Endothelial cell of umbilical vein (primary cell): ENCODE measurements around the gene GRM5. TPM values are rescaled to one million over a fixed set of nuclear protein-coding genes. Genes with fewer than 3 reads are reported as not detected.

Source experiments
- BruUV-seq: library from RNA; stranded (reverse); fragments of 400-500 nt; replicated peaks from 2 replicates; lab custom pipeline; 2021; lab: Mats Ljungman, UMichigan
- CTCF ChIA-PET: fragments of 300-600, 350-600 bp; sonication (Branson Sonifier 250); formaldehyde crosslinking; loops from one replicate; lab custom pipeline; 2021; ENCODE audit warnings: antibody characterized with exemption, inconsistent platforms; lab: Charles Lee
- POLR2A ChIA-PET: fragments of 300-600, 350-600 bp; sonication (Branson Sonifier 250); formaldehyde crosslinking; loops from one replicate; lab custom pipeline; 2021; ENCODE audit warnings: antibody characterized with exemption, inconsistent platforms; lab: Charles Lee
- DNase-seq: peaks from one replicate; pipeline ENCODE4 v3.0.0-alpha.2; 2011; ENCODE audit warnings: low read depth, low spot score
- FAIRE-seq: peaks from 2 replicates; lab custom pipeline; 2011; peaks lifted over from hg19 to GRCh38; lab: Jason Lieb, UNC
- H2AFZ ChIP-seq: 2 replicates; pipeline ENCODE4 v1.6.0; 2012; ENCODE audit warnings: low read depth, low read length, control low read depth, inconsistent platforms
- H3K27ac ChIP-seq: 2 replicates; pipeline ENCODE4 v1.5.1; 2011; ENCODE audit warnings: low read depth, mild to moderate bottlenecking, control low read depth, low read length, moderate library complexity; ENCODE audit not compliant: insufficient read depth
- H3K27me3 ChIP-seq, 2 experiments: 2 replicates each; pipeline versions ENCODE4 v1.6.0 to v1.6.1; 2011; ENCODE audit warnings: low read length in 2 of 2, mixed read lengths in 1 of 2; ENCODE audit not compliant: control insufficient read depth in 2 of 2, insufficient read depth in 2 of 2
- H3K36me3 ChIP-seq, 2 experiments: 2 replicates in 1 of 2; 3 replicates in 1 of 2; pipeline ENCODE4 v1.5.1; 2011; ENCODE audit warnings: low read length in 2 of 2, mild to moderate bottlenecking in 1 of 2, moderate library complexity in 1 of 2; ENCODE audit not compliant: control insufficient read depth in 2 of 2, insufficient read depth in 2 of 2; ENCODE audit errors: extremely low read depth in 1 of 2
- H3K4me1 ChIP-seq: 3 replicates; pipeline ENCODE4 v1.5.1; 2011; ENCODE audit warnings: mild to moderate bottlenecking, low read length; ENCODE audit not compliant: control insufficient read depth, insufficient read depth; ENCODE audit errors: extremely low read depth
- H3K4me2 ChIP-seq: 2 replicates; pipeline ENCODE4 v1.6.1; 2011; ENCODE audit warnings: low read length, control low read depth, mixed read lengths; ENCODE audit not compliant: insufficient read depth
- H3K4me3 ChIP-seq, 3 experiments: fragments of 200-600 bp in 1 of 3; sonication (generic), shearing (Covaris generic) in 1 of 3; replicated peaks in 1 of 3; 2 replicates each; pipeline ENCODE4 v1.5.1; 2011 to 2016; ENCODE audit warnings: control low read depth in 3 of 3, low read length in 3 of 3, mild to moderate bottlenecking in 2 of 3, inconsistent platforms in 1 of 3, low read depth in 1 of 3, moderate library complexity in 1 of 3; ENCODE audit not compliant: insufficient read depth in 1 of 3
- H3K79me2 ChIP-seq: 2 replicates; pipeline ENCODE4 v1.6.0; 2012; ENCODE audit warnings: low read length, inconsistent platforms; ENCODE audit not compliant: control insufficient read depth, insufficient read depth
- H3K9ac ChIP-seq: replicated peaks from 2 replicates; pipeline ENCODE3; 2011; ENCODE audit warnings: low read length, control low read depth; ENCODE audit not compliant: insufficient read depth; ENCODE audit errors: extremely low read depth
- H3K9me1 ChIP-seq: replicated peaks from 3 replicates; pipeline ENCODE4 v1.6.0; 2011; ENCODE audit warnings: mild to moderate bottlenecking, low read length; ENCODE audit not compliant: control insufficient read depth, insufficient read depth; ENCODE audit errors: extremely low read depth
- H3K9me3 ChIP-seq: replicated peaks from 2 replicates; pipeline ENCODE4 v1.5.1; 2012; ENCODE audit warnings: low read length, inconsistent platforms; ENCODE audit not compliant: control insufficient read depth, insufficient read depth
- H4K20me1 ChIP-seq: replicated peaks from 2 replicates; pipeline ENCODE3; 2011; ENCODE audit warnings: mild to moderate bottlenecking, low read length; ENCODE audit not compliant: control insufficient read depth, insufficient read depth; ENCODE audit errors: extremely low read depth
- EZH2 ChIP-seq: IDR thresholded peaks from 2 replicates; pipeline ENCODE4 v1.6.1; 2012; ENCODE audit warnings: borderline replicate concordance, low read depth, mild to moderate bottlenecking, moderate library complexity, low read length, inconsistent platforms; ENCODE audit not compliant: severe bottlenecking
- GATA2 ChIP-seq: IDR thresholded peaks from 2 replicates; pipeline ENCODE4 v1.7.0; 2011; ENCODE audit warnings: low read depth, mild to moderate bottlenecking, moderate library complexity, mixed read lengths, low read length; ENCODE audit not compliant: insufficient read length, insufficient read depth
- JUN ChIP-seq: IDR thresholded peaks from 2 replicates; pipeline ENCODE4 v1.6.1; 2011; ENCODE audit warnings: borderline replicate concordance, low read depth; ENCODE audit not compliant: insufficient read length, insufficient read depth
- MYC ChIP-seq: IDR thresholded peaks from one replicate; pipeline ENCODE4 v1.6.1; 2011; ENCODE audit warnings: mild to moderate bottlenecking, low read depth, low read length
- POLR2A ChIP-seq: IDR thresholded peaks from 2 replicates; pipeline ENCODE4 v1.6.1; 2012; ENCODE audit warnings: low read depth, mild to moderate bottlenecking, control low read depth, low read length
- POLR2AphosphoS5 ChIP-seq: IDR thresholded peaks from 2 replicates; pipeline ENCODE4 v1.6.1; 2012; ENCODE audit warnings: low read depth, mild to moderate bottlenecking, control low read depth, low read length, moderate library complexity; ENCODE audit not compliant: insufficient read depth
- dilution Hi-C: fragments of 300-500 bp; cut with MboI; formaldehyde crosslinking; loops from one replicate; pipeline ENCODE4 v1.15.0; 2019; ENCODE audit warnings: low sequenced_read_pairs; ENCODE audit not compliant: extremely low pct_ligation_motif_present
- intact Hi-C: fragments of 100-400 bp; cut with micrococcal nuclease; formaldehyde crosslinking; loops from one replicate; pipeline ENCODE4 v1.10.0; 2022
- polyA plus RNA-seq, 4 experiments: library from polyadenylated mRNA; depleted of rRNA in 3 of 4; stranded (reverse) in 3 of 4; unstranded in 1 of 4; fragments of >200 nt; gene quantifications; 2 replicates each; pipeline versions ENCODE4 v1.2.1 to v1.2.3, GENCODE V29; 2011 to 2012; ENCODE audit warnings: missing spikeins in 1 of 4
- total RNA-seq: library from RNA; stranded (reverse); gene quantifications from 2 replicates; pipeline ENCODE4 v1.2.3, GENCODE V29; 2021
- TF ChIP-seq, protein P1 (sequence below), 2 donors: IDR thresholded peaks; 1 replicate in 1 of 2; 2 replicates in 1 of 2; pipeline ENCODE4 v1.5.1; 2011; ENCODE audit warnings: low read length in 2 of 2, mild to moderate bottlenecking in 2 of 2, moderate library complexity in 2 of 2, control low read depth in 1 of 2, inconsistent platforms in 1 of 2, low read depth in 1 of 2; ENCODE audit not compliant: insufficient read depth in 1 of 2; ENCODE audit errors: extremely low read depth in 1 of 2
- TF ChIP-seq, protein P2 (sequence below): IDR thresholded peaks from 2 replicates; pipeline ENCODE4 v1.6.1; 2011; ENCODE audit not compliant: insufficient read depth, insufficient read length

GRM5 gene
- total and polyA plus RNA-seq, 2 donors (not counting 3 experiments of a cell fraction or from before 2014, with no cell fraction given): 0.10 to 0.11 TPM

- no peak for TF ChIP-seq POLR2A
- TF ChIP-seq, protein P1, sequence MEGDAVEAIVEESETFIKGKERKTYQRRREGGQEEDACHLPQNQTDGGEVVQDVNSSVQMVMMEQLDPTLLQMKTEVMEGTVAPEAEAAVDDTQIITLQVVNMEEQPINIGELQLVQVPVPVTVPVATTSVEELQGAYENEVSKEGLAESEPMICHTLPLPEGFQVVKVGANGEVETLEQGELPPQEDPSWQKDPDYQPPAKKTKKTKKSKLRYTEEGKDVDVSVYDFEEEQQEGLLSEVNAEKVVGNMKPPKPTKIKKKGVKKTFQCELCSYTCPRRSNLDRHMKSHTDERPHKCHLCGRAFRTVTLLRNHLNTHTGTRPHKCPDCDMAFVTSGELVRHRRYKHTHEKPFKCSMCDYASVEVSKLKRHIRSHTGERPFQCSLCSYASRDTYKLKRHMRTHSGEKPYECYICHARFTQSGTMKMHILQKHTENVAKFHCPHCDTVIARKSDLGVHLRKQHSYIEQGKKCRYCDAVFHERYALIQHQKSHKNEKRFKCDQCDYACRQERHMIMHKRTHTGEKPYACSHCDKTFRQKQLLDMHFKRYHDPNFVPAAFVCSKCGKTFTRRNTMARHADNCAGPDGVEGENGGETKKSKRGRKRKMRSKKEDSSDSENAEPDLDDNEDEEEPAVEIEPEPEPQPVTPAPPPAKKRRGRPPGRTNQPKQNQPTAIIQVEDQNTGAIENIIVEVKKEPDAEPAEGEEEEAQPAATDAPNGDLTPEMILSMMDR (IDR thresholded peaks at IDR 0.05; ENCODE audit: extremely low read depth in 1 of 2, insufficient read depth in 1 of 2, low read depth in 1 of 2, low read length in 2 of 2): no peak
- no peak for TF ChIP-seq GATA2
- TF ChIP-seq, protein P2, sequence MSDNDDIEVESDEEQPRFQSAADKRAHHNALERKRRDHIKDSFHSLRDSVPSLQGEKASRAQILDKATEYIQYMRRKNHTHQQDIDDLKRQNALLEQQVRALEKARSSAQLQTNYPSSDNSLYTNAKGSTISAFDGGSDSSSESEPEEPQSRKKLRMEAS: no peak
- TF ChIP-seq EZH2: no peak
- TF ChIP-seq MYC: no peak
- no peak for TF ChIP-seq POLR2AphosphoS5
- TF ChIP-seq JUN: no peak
- DNase-seq: no peak
- POLR2A ChIA-PET: no interaction called here
- dilution Hi-C loops (no loop called here), intact Hi-C loops (no loop called here)
- Histone ChIP-seq H3K27ac (no peak overlapping the region), H3K9ac (no peak overlapping the region), H3K36me3 (no peaks in the 10 kb centered on the region), H3K79me2 (no peaks in the 10 kb centered on the region), H3K4me3 (no peak overlapping the region), H3K4me2 (no peak overlapping the region), H3K27me3 (no peaks in the 10 kb centered on the region), H3K9me3 (no peaks in the 10 kb centered on the region), H3K9me1 (no peaks in the 10 kb centered on the region), H2AFZ (no peak overlapping the region), H3K4me1 (no peaks in the 10 kb centered on the region), H4K20me1 (no peaks in the 10 kb centered on the region)
- BruUV-seq: no TSS peak
- no peak for FAIRE-seq
- CTCF ChIA-PET: no interaction called here
Observed at GRCh38 chr11:88632163-88632562, 433.6 kb downstream of the GRM5 start.
